SK-N-SH treated with all-trans-retinoic acid at 6 μM for 48 hours (cell line): ENCODE measurements around the gene HS6ST2.

Source experiments
- ATAC-seq: fragments of 200-7000 bp; cut with Tn5 transposase; 3 replicates; pipeline ENCODE4 v1.9.1; 2020; ENCODE audit warnings: mild to moderate bottlenecking, moderate library complexity
- ARNTL ChIP-seq: fragments of 450-650 bp; formaldehyde crosslinking; IDR thresholded peaks from 2 replicates; pipeline ENCODE4 v1.5.0; 2020; ENCODE audit warnings: low read depth, mild to moderate bottlenecking, moderate library complexity, borderline replicate concordance
- BACH2 ChIP-seq: fragments of 250-450 bp; sonication (Bioruptor Pico); IDR thresholded peaks from 2 replicates; pipeline ENCODE4 v1.9.0; 2021; ENCODE audit warnings: mild to moderate bottlenecking, borderline replicate concordance
- CSDC2 ChIP-seq: fragments of 250-450 bp; sonication (Bioruptor Pico); IDR thresholded peaks from 2 replicates; pipeline ENCODE4 v1.5.0; 2020; ENCODE audit warnings: mild to moderate bottlenecking, moderate library complexity
- ESRRG ChIP-seq: fragments of 250-450 bp; sonication (Bioruptor Pico); IDR thresholded peaks from 2 replicates; pipeline ENCODE4 v1.6.1; 2021; ENCODE audit warnings: mild to moderate bottlenecking
- GLIS3 ChIP-seq: fragments of 250-450 bp; sonication (Bioruptor Pico); IDR thresholded peaks from 2 replicates; pipeline ENCODE4 v1.5.0; 2020; ENCODE audit warnings: mild to moderate bottlenecking, moderate library complexity
- ISL1 ChIP-seq: fragments of 250-450 bp; sonication (Bioruptor Pico); IDR thresholded peaks from 2 replicates; pipeline ENCODE4 v2.1.2; 2022; ENCODE audit warnings: mild to moderate bottlenecking, moderate library complexity
- OSR1 ChIP-seq: fragments of 250-450 bp; sonication (Bioruptor Pico); IDR thresholded peaks from 2 replicates; pipeline ENCODE4 v1.8.0; 2022; ENCODE audit warnings: moderate library complexity, mild to moderate bottlenecking, inconsistent platforms
- PATZ1 ChIP-seq: fragments of 250-450 bp; sonication (Bioruptor Pico); IDR thresholded peaks from 2 replicates; pipeline ENCODE4 v1.8.0; 2020; ENCODE audit warnings: mild to moderate bottlenecking, moderate library complexity, borderline replicate concordance
- PPARA ChIP-seq: fragments of 250-450 bp; sonication (Bioruptor Pico); IDR thresholded peaks from 2 replicates; pipeline ENCODE4 v1.5.0; 2020; ENCODE audit warnings: mild to moderate bottlenecking, borderline replicate concordance
- RARB ChIP-seq: fragments of 250-450 bp; sonication (Bioruptor Pico); IDR thresholded peaks from 2 replicates; pipeline ENCODE4 v1.8.0; 2021; ENCODE audit warnings: mild to moderate bottlenecking, moderate library complexity
- SNAI2 ChIP-seq: fragments of 250-450 bp; sonication (Bioruptor Pico); IDR thresholded peaks from 2 replicates; pipeline ENCODE4 v1.5.0; 2020; ENCODE audit warnings: mild to moderate bottlenecking, moderate library complexity
- TCF4 ChIP-seq: fragments of 250-450 bp; sonication (Bioruptor Pico); IDR thresholded peaks from 2 replicates; pipeline ENCODE4 v1.8.0; 2021; ENCODE audit warnings: mild to moderate bottlenecking, moderate library complexity, borderline replicate concordance
- TOX ChIP-seq: fragments of 250-450 bp; sonication (Bioruptor Pico); IDR thresholded peaks from 2 replicates; pipeline ENCODE4 v1.8.0; 2021; ENCODE audit warnings: mild to moderate bottlenecking, moderate library complexity, borderline replicate concordance
- ZC3H10 ChIP-seq: fragments of 250-450 bp; sonication (Bioruptor Pico); IDR thresholded peaks from 2 replicates; pipeline ENCODE4 v1.5.1; 2021; ENCODE audit warnings: mild to moderate bottlenecking, moderate library complexity
- ZFP3 ChIP-seq: fragments of 250-450 bp; sonication (Bioruptor Pico); IDR thresholded peaks from 2 replicates; pipeline ENCODE4 v1.5.0; 2020; ENCODE audit warnings: mild to moderate bottlenecking, moderate library complexity
- ZFP30 ChIP-seq: fragments of 450-650 bp; formaldehyde crosslinking; IDR thresholded peaks from 2 replicates; pipeline ENCODE4 v1.5.0; 2022; ENCODE audit warnings: mild to moderate bottlenecking, moderate library complexity
- ZNF565 ChIP-seq: fragments of 450-650 bp; formaldehyde crosslinking; conservative IDR thresholded peaks from 2 replicates; pipeline ENCODE4 v1.5.0; 2020; ENCODE audit warnings: low read depth, mild to moderate bottlenecking, moderate library complexity
- ZNF70 ChIP-seq: fragments of 450-650 bp; formaldehyde crosslinking; IDR thresholded peaks from 2 replicates; pipeline ENCODE4 v1.5.0; 2020; ENCODE audit warnings: mild to moderate bottlenecking, moderate library complexity
- ZNF8 ChIP-seq: fragments of 450-650 bp; formaldehyde crosslinking; IDR thresholded peaks from 2 replicates; pipeline ENCODE4 v1.5.0; 2020; ENCODE audit warnings: mild to moderate bottlenecking, moderate library complexity
- TF ChIP-seq, protein P1 (sequence below): fragments of 250-450 bp; sonication (Bioruptor Pico); IDR thresholded peaks from 2 replicates; pipeline ENCODE4 v1.5.1; 2021; ENCODE audit warnings: mild to moderate bottlenecking, moderate library complexity
- TF ChIP-seq, protein P2 (sequence below): fragments of 250-450 bp; sonication (Bioruptor Pico); IDR thresholded peaks from 2 replicates; pipeline ENCODE4 v1.5.1; 2020; ENCODE audit warnings: low read depth, mild to moderate bottlenecking, moderate library complexity
- TF ChIP-seq, protein P3 (sequence below): fragments of 250-450 bp; sonication (Bioruptor Pico); IDR thresholded peaks from 2 replicates; pipeline ENCODE4 v1.5.0; 2020; ENCODE audit warnings: mild to moderate bottlenecking, moderate library complexity

The HS6ST2 gene

DNA sequence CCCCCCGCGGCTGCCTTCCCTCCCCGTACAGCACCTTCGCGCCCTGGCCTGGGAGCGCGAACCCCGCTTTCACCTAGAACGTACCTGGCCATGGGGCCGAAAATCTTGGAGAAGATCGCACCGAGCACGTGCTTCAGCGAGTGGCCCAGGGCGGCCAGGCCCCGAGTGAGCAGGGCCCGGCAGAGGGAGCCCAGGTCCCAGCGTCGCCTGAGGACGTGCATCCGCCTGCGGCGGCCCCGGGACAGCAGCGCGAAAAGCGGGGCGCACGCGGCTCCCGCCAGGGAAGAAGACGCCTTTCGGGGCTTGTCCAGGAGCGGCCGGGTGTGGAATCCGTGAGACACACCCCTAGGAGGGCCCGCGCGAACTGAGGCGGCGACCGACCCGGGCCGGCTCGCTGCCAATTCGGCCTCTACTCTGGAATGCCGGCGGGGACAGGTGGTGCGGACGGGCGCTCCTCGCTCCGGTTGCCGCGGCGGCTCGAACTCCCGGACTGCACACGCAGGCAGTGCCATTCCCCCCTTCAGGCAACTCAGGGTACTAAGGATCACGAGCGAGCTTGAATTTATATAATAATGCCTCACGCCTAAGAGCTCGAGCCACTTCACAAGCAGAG, at the start of gene HS6ST2:
Gene HS6ST2, minus strand, starts transcription at position 539 of the 613 bp plus-strand sequence.
- no peak for ATAC-seq
- TF ChIP-seq TOX (CRISPR knock-in tag) (no peak), ZNF8 (no peak), ZFP3 (CRISPR knock-in tag) (no peak), ZNF70 (CRISPR knock-in tag) (no peak), OSR1 (CRISPR knock-in tag) (no peak), PPARA (CRISPR knock-in tag) (no peak), TCF4 (no peak), ISL1 (CRISPR knock-in tag) (no peak), BACH2 (CRISPR knock-in tag) (no peak), PATZ1 (CRISPR knock-in tag) (no peak), ZNF565 (CRISPR knock-in tag) (no peak), CSDC2 (CRISPR knock-in tag) (no peak), ARNTL (no peak), ZFP30 (CRISPR knock-in tag) (no peak)
- TF ChIP-seq, protein P1, sequence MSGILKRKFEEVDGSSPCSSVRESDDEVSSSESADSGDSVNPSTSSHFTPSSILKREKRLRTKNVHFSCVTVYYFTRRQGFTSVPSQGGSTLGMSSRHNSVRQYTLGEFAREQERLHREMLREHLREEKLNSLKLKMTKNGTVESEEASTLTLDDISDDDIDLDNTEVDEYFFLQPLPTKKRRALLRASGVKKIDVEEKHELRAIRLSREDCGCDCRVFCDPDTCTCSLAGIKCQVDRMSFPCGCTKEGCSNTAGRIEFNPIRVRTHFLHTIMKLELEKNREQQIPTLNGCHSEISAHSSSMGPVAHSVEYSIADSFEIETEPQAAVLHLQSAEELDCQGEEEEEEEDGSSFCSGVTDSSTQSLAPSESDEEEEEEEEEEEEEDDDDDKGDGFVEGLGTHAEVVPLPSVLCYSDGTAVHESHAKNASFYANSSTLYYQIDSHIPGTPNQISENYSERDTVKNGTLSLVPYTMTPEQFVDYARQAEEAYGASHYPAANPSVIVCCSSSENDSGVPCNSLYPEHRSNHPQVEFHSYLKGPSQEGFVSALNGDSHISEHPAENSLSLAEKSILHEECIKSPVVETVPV (CRISPR knock-in tag), result no peak
- TF ChIP-seq, protein P2, sequence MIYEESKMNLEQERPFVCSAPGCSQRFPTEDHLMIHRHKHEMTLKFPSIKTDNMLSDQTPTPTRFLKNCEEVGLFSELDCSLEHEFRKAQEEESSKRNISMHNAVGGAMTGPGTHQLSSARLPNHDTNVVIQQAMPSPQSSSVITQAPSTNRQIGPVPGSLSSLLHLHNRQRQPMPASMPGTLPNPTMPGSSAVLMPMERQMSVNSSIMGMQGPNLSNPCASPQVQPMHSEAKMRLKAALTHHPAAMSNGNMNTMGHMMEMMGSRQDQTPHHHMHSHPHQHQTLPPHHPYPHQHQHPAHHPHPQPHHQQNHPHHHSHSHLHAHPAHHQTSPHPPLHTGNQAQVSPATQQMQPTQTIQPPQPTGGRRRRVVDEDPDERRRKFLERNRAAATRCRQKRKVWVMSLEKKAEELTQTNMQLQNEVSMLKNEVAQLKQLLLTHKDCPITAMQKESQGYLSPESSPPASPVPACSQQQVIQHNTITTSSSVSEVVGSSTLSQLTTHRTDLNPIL (CRISPR knock-in tag), result no peak
- TF ChIP-seq, all 23 proteins: peak for 0

GRCh38 chrX:133007458-133007857, 49.0 kb upstream of the HS6ST2 start:
- TF ChIP-seq CSDC2 (CRISPR knock-in tag), result no peak
- no peak for TF ChIP-seq TCF4
- no peak for TF ChIP-seq PPARA (CRISPR knock-in tag)
- TF ChIP-seq ZNF70 (CRISPR knock-in tag), result no peak
- TF ChIP-seq PATZ1 (CRISPR knock-in tag), result no peak
- TF ChIP-seq ESRRG (CRISPR knock-in tag), result no peak
- TF ChIP-seq ZFP3 (CRISPR knock-in tag), result no peak
- TF ChIP-seq RARB (CRISPR knock-in tag), result no peak
- no peak for TF ChIP-seq ZFP30 (CRISPR knock-in tag)
- TF ChIP-seq ARNTL, result no peak
- TF ChIP-seq GLIS3 (CRISPR knock-in tag), result no peak
- TF ChIP-seq, protein P2 (CRISPR knock-in tag), result no peak
- no peak for TF ChIP-seq TOX (CRISPR knock-in tag)
- TF ChIP-seq SNAI2 (CRISPR knock-in tag), result no peak
- TF ChIP-seq OSR1 (CRISPR knock-in tag), result no peak
- TF ChIP-seq, all 23 proteins: peak for 0
- no peak for ATAC-seq

DNA sequence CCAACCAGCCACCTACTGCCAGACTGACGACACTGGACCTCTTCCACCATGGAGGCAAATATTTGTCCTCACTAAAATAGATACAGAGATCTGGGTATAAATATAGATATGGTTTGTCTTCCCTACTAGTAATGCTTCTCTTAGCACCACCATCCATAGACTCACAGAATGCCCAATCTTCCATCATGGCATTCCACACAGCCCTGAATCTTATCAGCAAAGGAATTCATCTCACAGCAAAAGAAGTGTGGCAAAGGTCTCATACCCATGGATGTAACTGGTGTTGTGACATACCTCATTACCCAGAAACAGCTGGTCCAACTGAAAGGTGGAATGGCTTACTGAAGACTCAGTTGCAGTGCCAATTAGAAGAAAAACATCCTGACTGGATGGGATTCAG, 47.2 kb upstream of the HS6ST2 start:
- no peak for ATAC-seq
- TF ChIP-seq ESRRG (CRISPR knock-in tag) (no peak), OSR1 (CRISPR knock-in tag) (no peak), ISL1 (CRISPR knock-in tag) (no peak), ZNF8 (no peak), RARB (CRISPR knock-in tag) (no peak), ZNF565 (CRISPR knock-in tag) (no peak), BACH2 (CRISPR knock-in tag) (no peak), ZFP30 (CRISPR knock-in tag) (no peak), ZC3H10 (CRISPR knock-in tag) (no peak), SNAI2 (CRISPR knock-in tag) (no peak), GLIS3 (CRISPR knock-in tag) (no peak), PPARA (CRISPR knock-in tag) (no peak), ARNTL (no peak), PATZ1 (CRISPR knock-in tag) (no peak), CSDC2 (CRISPR knock-in tag) (no peak)
- TF ChIP-seq, protein P3, sequence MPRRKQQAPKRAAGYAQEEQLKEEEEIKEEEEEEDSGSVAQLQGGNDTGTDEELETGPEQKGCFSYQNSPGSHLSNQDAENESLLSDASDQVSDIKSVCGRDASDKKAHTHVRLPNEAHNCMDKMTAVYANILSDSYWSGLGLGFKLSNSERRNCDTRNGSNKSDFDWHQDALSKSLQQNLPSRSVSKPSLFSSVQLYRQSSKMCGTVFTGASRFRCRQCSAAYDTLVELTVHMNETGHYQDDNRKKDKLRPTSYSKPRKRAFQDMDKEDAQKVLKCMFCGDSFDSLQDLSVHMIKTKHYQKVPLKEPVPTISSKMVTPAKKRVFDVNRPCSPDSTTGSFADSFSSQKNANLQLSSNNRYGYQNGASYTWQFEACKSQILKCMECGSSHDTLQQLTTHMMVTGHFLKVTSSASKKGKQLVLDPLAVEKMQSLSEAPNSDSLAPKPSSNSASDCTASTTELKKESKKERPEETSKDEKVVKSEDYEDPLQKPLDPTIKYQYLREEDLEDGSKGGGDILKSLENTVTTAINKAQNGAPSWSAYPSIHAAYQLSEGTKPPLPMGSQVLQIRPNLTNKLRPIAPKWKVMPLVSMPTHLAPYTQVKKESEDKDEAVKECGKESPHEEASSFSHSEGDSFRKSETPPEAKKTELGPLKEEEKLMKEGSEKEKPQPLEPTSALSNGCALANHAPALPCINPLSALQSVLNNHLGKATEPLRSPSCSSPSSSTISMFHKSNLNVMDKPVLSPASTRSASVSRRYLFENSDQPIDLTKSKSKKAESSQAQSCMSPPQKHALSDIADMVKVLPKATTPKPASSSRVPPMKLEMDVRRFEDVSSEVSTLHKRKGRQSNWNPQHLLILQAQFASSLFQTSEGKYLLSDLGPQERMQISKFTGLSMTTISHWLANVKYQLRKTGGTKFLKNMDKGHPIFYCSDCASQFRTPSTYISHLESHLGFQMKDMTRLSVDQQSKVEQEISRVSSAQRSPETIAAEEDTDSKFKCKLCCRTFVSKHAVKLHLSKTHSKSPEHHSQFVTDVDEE, result no peak
